ENCODE measurements around the gene UGT1A8.
"Not testable (repeated sequence)": the region's sequence is repeated elsewhere in the genome, so short reads cannot be mapped to it uniquely, and the experiment has no call there.

Gene UGT1A8

GRCh38 chr2:233751212-233752009 is 134.0 kb downstream of the UGT1A8 start:
- H3K4me1 ChIP-seq (ENCODE audit: control insufficient read depth in 2 of 2, insufficient read depth in 1 of 2, low read depth in 1 of 2, low read length in 2 of 2); H2BK5ac ChIP-seq (ENCODE audit: low read length); H4K91ac ChIP-seq (ENCODE audit: low read depth, low read length, poor library complexity); H2BK12ac ChIP-seq (ENCODE audit: low read length); H3K9ac ChIP-seq (ENCODE audit: low read depth, low read length, poor library complexity); H2BK15ac ChIP-seq (ENCODE audit: low read length); H4K8ac ChIP-seq (ENCODE audit: low read depth, low read length); H3K27ac ChIP-seq (replicated peaks; ENCODE audit: low read length); H3K14ac ChIP-seq (ENCODE audit: low read length); H2AK5ac ChIP-seq (ENCODE audit: low read depth, low read length); H3K4me2 ChIP-seq (ENCODE audit: insufficient read depth, low read length, poor library complexity, severe bottlenecking); H3K36me3 ChIP-seq (replicated peaks in 1 of 2; ENCODE audit: control insufficient read depth in 2 of 2, insufficient read depth in 2 of 2, low read length in 2 of 2); H3K79me1 ChIP-seq (ENCODE audit: low read depth, low read length); DNase-seq (ENCODE audit: low spot score); H3K4ac ChIP-seq (ENCODE audit: low read length); H2BK120ac ChIP-seq (ENCODE audit: low read depth, low read length); H3K18ac ChIP-seq (ENCODE audit: low read length); H2AFZ ChIP-seq (ENCODE audit: low read length); H3K27me3 ChIP-seq (ENCODE audit: control insufficient read depth in 3 of 3, insufficient read depth in 3 of 3, low read depth in 1 of 3, low read length in 3 of 3); H3K4me3 ChIP-seq (ENCODE audit: low read length in 2 of 2); H3K23ac ChIP-seq (ENCODE audit: low read depth, low read length, poor library complexity): not testable (repeated sequence)
- peaks cover 9 to 13% of the 10 kb centered on the region in 2 donors for H3K9me3 ChIP-seq (replicated peaks in 1 of 2; ENCODE audit: control insufficient read depth in 2 of 2, insufficient read depth in 1 of 2, low read depth in 1 of 2, low read length in 2 of 2)
- no CpG with 5 or more reads among the region's 2 CpGs for WGBS, 2 donors (ENCODE audit: extremely low coverage in 2 of 2, insufficient read length in 2 of 2, insufficient replicate concordance in 1 of 2)

- H3K23ac ChIP-seq (ENCODE audit: low read depth, low read length, poor library complexity), result peak overlapping the region; percentile 62
These were observed 137.6 kb downstream of the UGT1A8 start for GRCh38 chr2:233754872-233755611.

GRCh38 chr2:233756429-233757081 is 139.1 kb downstream of the UGT1A8 start:
- Histone ChIP-seq H3K23ac (ENCODE audit: low read depth, low read length, poor library complexity) (no peak overlapping the region), H3K4me3 (ENCODE audit: low read length in 2 of 2) (no peak overlapping the region), H2AFZ (ENCODE audit: low read length) (no peak overlapping the region), H3K4ac (ENCODE audit: low read length) (no peak overlapping the region), H4K91ac (ENCODE audit: low read depth, low read length, poor library complexity) (no peak overlapping the region), H3K9me3 (replicated peaks in 1 of 2; ENCODE audit: control insufficient read depth in 2 of 2, insufficient read depth in 1 of 2, low read depth in 1 of 2, low read length in 2 of 2) (peaks cover 1 to 8% of the 10 kb centered on the region in 2 donors), H2BK5ac (ENCODE audit: low read length) (no peak overlapping the region), H3K9ac (ENCODE audit: low read depth, low read length, poor library complexity) (no peak overlapping the region), H3K36me3 (replicated peaks in 1 of 2; ENCODE audit: control insufficient read depth in 2 of 2, insufficient read depth in 2 of 2, low read length in 2 of 2) (no peaks in the 10 kb centered on the region), H3K79me1 (ENCODE audit: low read depth, low read length) (no peaks in the 10 kb centered on the region), H3K14ac (ENCODE audit: low read length) (no peak overlapping the region), H3K4me1 (ENCODE audit: control insufficient read depth in 2 of 2, insufficient read depth in 1 of 2, low read depth in 1 of 2, low read length in 2 of 2) (peaks cover 0 to 4% of the 10 kb centered on the region in 2 donors), H2BK12ac (ENCODE audit: low read length) (no peak overlapping the region), H3K27me3 (ENCODE audit: control insufficient read depth in 3 of 3, insufficient read depth in 3 of 3, low read depth in 1 of 3, low read length in 3 of 3) (no peaks in the 10 kb centered on the region), H2BK15ac (ENCODE audit: low read length) (no peak overlapping the region), H2BK120ac (ENCODE audit: low read depth, low read length) (no peak overlapping the region), H3K18ac (ENCODE audit: low read length) (no peak overlapping the region), H3K27ac (replicated peaks; ENCODE audit: low read length) (no peak overlapping the region), H4K8ac (ENCODE audit: low read depth, low read length) (no peak overlapping the region), H2AK5ac (ENCODE audit: low read depth, low read length) (no peak overlapping the region), H3K4me2 (ENCODE audit: insufficient read depth, low read length, poor library complexity, severe bottlenecking) (no peak overlapping the region)
- WGBS, 2 donors (ENCODE audit: extremely low coverage in 2 of 2, insufficient read length in 2 of 2, insufficient replicate concordance in 1 of 2), result no CpG with 5 or more reads among the region's 7 CpGs
- DNase-seq (ENCODE audit: low spot score), result no peak

More at GRCh38 chr2:233754872-233755611, 137.6 kb downstream of the UGT1A8 start:
- H3K4me1 ChIP-seq (ENCODE audit: control insufficient read depth in 2 of 2, insufficient read depth in 1 of 2, low read depth in 1 of 2, low read length in 2 of 2), result peaks cover 0 to 4% of the 10 kb centered on the region in 2 donors
- no peaks in the 10 kb centered on the region for H3K36me3 ChIP-seq (replicated peaks in 1 of 2; ENCODE audit: control insufficient read depth in 2 of 2, insufficient read depth in 2 of 2, low read length in 2 of 2)
- H2BK12ac ChIP-seq (ENCODE audit: low read length), result no peak overlapping the region
- H3K18ac ChIP-seq (ENCODE audit: low read length), result no peak overlapping the region
- H3K4me2 ChIP-seq (ENCODE audit: insufficient read depth, low read length, poor library complexity, severe bottlenecking), result no peak overlapping the region
- H3K27ac ChIP-seq (replicated peaks; ENCODE audit: low read length), result no peak overlapping the region
- no peak overlapping the region for H3K9ac ChIP-seq (ENCODE audit: low read depth, low read length, poor library complexity)
- H3K9me3 ChIP-seq (replicated peaks in 1 of 2; ENCODE audit: control insufficient read depth in 2 of 2, insufficient read depth in 1 of 2, low read depth in 1 of 2, low read length in 2 of 2), result peaks cover 9 to 13% of the 10 kb centered on the region in 2 donors
- WGBS, 2 donors (ENCODE audit: extremely low coverage in 2 of 2, insufficient read length in 2 of 2, insufficient replicate concordance in 1 of 2), result no CpG with 5 or more reads among the region's 44 CpGs
- H3K14ac ChIP-seq (ENCODE audit: low read length), result no peak overlapping the region
- no peak overlapping the region for H2BK120ac ChIP-seq (ENCODE audit: low read depth, low read length)
- H3K4me3 ChIP-seq (ENCODE audit: low read length in 2 of 2), result peak overlapping the region in 1 of 2 donors; percentile 60
- no peak overlapping the region for H2BK15ac ChIP-seq (ENCODE audit: low read length)
- no peaks in the 10 kb centered on the region for H3K27me3 ChIP-seq (ENCODE audit: control insufficient read depth in 3 of 3, insufficient read depth in 3 of 3, low read depth in 1 of 3, low read length in 3 of 3)
- H3K79me1 ChIP-seq (ENCODE audit: low read depth, low read length), result no peaks in the 10 kb centered on the region
- DNase-seq (ENCODE audit: low spot score), result no peak
- H4K8ac ChIP-seq (ENCODE audit: low read depth, low read length), result no peak overlapping the region
- H2AFZ ChIP-seq (ENCODE audit: low read length), result no peak overlapping the region
- H2BK5ac ChIP-seq (ENCODE audit: low read length), result no peak overlapping the region
- no peak overlapping the region for H2AK5ac ChIP-seq (ENCODE audit: low read depth, low read length)
- H4K91ac ChIP-seq (ENCODE audit: low read depth, low read length, poor library complexity), result no peak overlapping the region
- H3K4ac ChIP-seq (ENCODE audit: low read length), result no peak overlapping the region

- Histone ChIP-seq H2BK5ac (ENCODE audit: low read length) (no peak overlapping the region), H3K9ac (ENCODE audit: low read depth, low read length, poor library complexity) (no peak overlapping the region), H3K9me3 (replicated peaks in 1 of 2; ENCODE audit: control insufficient read depth in 2 of 2, insufficient read depth in 1 of 2, low read depth in 1 of 2, low read length in 2 of 2) (peaks cover 0 to 7% of the 10 kb centered on the region in 2 donors), H3K4ac (ENCODE audit: low read length) (no peak overlapping the region), H3K4me2 (ENCODE audit: insufficient read depth, low read length, poor library complexity, severe bottlenecking) (no peak overlapping the region), H3K18ac (ENCODE audit: low read length) (no peak overlapping the region), H3K27ac (replicated peaks; ENCODE audit: low read length) (no peak overlapping the region), H3K23ac (ENCODE audit: low read depth, low read length, poor library complexity) (no peak overlapping the region), H4K91ac (ENCODE audit: low read depth, low read length, poor library complexity) (no peak overlapping the region), H3K79me1 (ENCODE audit: low read depth, low read length) (no peaks in the 10 kb centered on the region), H2AK5ac (ENCODE audit: low read depth, low read length) (no peak overlapping the region), H3K14ac (ENCODE audit: low read length) (no peak overlapping the region), H2AFZ (ENCODE audit: low read length) (no peak overlapping the region), H2BK15ac (ENCODE audit: low read length) (no peak overlapping the region), H3K4me3 (ENCODE audit: low read length in 2 of 2) (no peak overlapping the region), H3K27me3 (ENCODE audit: control insufficient read depth in 3 of 3, insufficient read depth in 3 of 3, low read depth in 1 of 3, low read length in 3 of 3) (no peaks in the 10 kb centered on the region), H4K8ac (ENCODE audit: low read depth, low read length) (no peak overlapping the region), H3K36me3 (replicated peaks in 1 of 2; ENCODE audit: control insufficient read depth in 2 of 2, insufficient read depth in 2 of 2, low read length in 2 of 2) (no peaks in the 10 kb centered on the region), H3K4me1 (ENCODE audit: control insufficient read depth in 2 of 2, insufficient read depth in 1 of 2, low read depth in 1 of 2, low read length in 2 of 2) (no peaks in the 10 kb centered on the region), H2BK120ac (ENCODE audit: low read depth, low read length) (no peak overlapping the region), H2BK12ac (ENCODE audit: low read length) (no peak overlapping the region)
- DNase-seq (ENCODE audit: low spot score), result no peak
These were observed 140.7 kb downstream of the UGT1A8 start for GRCh38 chr2:233758141-233758540.

Measured in neuronal stem cell (in vitro differentiated cells).